ENCODE results near the gene IRF4.

Gene IRF4

GRCh38 chr6:431504-431903 is 40.0 kb downstream of the IRF4 start:
- Histone ChIP-seq H3K9me3 (no peaks in the 10 kb centered on the region), H3K4me3 (no peak overlapping the region), H3K27ac (no peak overlapping the region), H3K36me3 (no peaks in the 10 kb centered on the region), H3K4me1 (no peaks in the 10 kb centered on the region), H3K27me3 (peaks cover 0 to 7% of the 10 kb centered on the region in 2 donors)
- no peak for TF ChIP-seq CTCF (IDR thresholded peaks at IDR 0.05)
- intact Hi-C loops (cut with DNase I; ENCODE audit: low total_unique reads): no loop called here
- DNase-seq: no peak

DNA sequence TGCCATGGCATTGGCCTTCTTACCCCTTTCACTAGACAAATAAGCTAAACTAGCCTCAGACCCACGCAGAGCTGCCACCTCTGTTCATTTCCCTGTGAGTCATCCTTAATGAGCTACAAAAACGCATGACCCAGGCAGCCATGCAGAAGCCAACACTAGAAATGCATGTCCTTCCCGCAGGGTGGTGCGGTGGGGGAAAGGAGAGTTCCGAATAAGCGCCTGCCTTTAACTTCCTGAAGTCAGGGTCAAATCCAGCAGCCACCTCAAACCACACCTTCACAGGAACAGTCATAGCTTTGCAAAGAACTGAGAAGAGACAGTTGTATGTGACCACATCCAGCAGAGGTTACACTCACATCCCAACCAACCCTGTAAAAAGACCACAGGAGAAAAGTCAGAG is 40.4 kb downstream of the IRF4 start:
- intact Hi-C loops (cut with DNase I; ENCODE audit: low total_unique reads): no loop called here
- Histone ChIP-seq H3K4me1 (no peaks in the 10 kb centered on the region), H3K27me3 (peaks cover 0 to 7% of the 10 kb centered on the region in 2 donors), H3K36me3 (no peaks in the 10 kb centered on the region), H3K27ac (no peak overlapping the region), H3K4me3 (no peak overlapping the region), H3K9me3 (no peaks in the 10 kb centered on the region)
- TF ChIP-seq CTCF (IDR thresholded peaks at IDR 0.05): no peak
- DNase-seq: no peak

DNA sequence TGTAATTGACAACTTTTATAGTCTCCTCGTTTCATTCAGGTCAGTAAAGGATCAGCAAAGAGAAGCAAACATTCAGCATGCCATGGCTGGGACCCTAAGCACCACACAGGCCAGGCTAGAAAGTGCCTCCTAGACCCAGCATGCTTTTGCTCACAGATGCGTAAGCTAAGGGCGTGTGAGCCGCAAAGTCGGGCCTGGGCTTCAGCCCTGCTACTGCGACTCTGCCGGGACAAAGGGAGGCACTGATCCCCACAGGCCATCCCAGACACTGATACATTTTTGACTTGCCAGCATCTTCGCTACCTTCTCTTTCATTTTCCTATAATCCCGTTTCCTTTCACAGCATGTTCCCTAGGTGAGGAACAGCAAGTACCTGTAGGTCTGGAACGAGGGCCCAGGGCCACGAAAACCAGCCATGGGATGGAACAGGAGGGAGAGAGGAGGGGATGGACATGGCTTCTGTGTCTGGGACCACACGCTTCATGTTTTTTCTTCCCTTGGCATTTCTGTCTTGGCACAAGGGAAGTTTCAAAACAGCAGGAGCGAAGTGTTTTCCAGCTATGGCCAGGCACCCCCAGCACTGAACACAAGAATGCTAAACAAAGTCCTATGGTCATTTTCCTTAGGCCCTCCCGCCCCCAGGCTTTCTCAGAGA is 42.6 kb downstream of the IRF4 start:
- H3K27ac ChIP-seq: no peak overlapping the region
- DNase-seq: peak in 1 of 2 donors; percentile 37
- no peaks in the 10 kb centered on the region for H3K27me3 ChIP-seq
- no peaks in the 10 kb centered on the region for H3K4me1 ChIP-seq
- H3K4me3 ChIP-seq: no peak overlapping the region
- H3K9me3 ChIP-seq: no peaks in the 10 kb centered on the region
- intact Hi-C loops (cut with DNase I; ENCODE audit: low total_unique reads): no loop called here
- no peaks in the 10 kb centered on the region for H3K36me3 ChIP-seq
- TF ChIP-seq CTCF (IDR thresholded peaks at IDR 0.05): no peak

DNA sequence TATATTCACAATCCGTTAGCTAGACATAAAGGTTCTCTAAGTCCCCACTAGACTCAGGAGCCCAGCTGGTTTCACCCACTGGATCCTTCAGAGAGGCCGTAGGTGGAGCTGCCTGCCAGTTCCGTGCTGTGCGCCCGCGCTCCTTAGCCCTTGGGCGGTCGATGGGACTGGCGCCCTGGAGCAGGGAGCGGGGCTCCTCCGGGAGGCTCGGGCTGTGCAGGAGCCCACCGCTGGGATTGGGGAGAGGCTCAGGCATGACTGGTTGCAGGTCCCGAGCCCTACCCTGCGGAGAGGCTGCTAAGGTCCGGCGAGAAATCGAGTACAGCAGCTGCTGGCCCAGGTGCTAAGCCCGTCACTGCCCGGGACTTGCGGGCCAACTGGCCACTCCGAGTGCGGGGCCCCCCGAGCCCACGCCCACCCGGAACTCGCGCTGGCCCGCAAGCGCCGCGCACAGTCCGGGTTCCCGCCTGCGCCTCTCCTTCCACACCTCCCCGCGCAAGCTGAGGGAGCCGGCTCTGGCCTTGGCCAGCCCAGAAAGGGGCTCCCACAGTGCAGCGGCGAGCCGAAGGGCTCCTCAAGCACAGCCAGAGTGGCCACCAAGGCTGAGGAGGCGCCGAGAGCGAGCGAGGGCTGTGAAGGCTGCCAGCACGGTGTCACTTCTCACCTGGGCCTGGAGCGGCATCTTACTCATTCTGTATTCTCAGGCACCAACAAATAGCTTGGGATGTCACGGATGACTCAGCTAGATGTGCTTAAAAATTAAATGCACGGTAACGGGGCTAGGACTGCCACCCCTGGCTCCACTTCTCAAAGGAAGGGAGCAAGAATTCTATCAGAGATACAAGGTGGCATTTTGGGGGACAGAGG is 44.1 kb downstream of the IRF4 start:
- TF ChIP-seq CTCF (IDR thresholded peaks at IDR 0.05): no peak
- Histone ChIP-seq H3K9me3 (no peaks in the 10 kb centered on the region), H3K4me1 (no peaks in the 10 kb centered on the region), H3K27ac (no peak overlapping the region), H3K27me3 (no peaks in the 10 kb centered on the region), H3K4me3 (no peak overlapping the region), H3K36me3 (no peaks in the 10 kb centered on the region)
- intact Hi-C loops (cut with DNase I; ENCODE audit: low total_unique reads): no loop called here
- DNase-seq: peak in 1 of 2 donors; percentile 24

DNA sequence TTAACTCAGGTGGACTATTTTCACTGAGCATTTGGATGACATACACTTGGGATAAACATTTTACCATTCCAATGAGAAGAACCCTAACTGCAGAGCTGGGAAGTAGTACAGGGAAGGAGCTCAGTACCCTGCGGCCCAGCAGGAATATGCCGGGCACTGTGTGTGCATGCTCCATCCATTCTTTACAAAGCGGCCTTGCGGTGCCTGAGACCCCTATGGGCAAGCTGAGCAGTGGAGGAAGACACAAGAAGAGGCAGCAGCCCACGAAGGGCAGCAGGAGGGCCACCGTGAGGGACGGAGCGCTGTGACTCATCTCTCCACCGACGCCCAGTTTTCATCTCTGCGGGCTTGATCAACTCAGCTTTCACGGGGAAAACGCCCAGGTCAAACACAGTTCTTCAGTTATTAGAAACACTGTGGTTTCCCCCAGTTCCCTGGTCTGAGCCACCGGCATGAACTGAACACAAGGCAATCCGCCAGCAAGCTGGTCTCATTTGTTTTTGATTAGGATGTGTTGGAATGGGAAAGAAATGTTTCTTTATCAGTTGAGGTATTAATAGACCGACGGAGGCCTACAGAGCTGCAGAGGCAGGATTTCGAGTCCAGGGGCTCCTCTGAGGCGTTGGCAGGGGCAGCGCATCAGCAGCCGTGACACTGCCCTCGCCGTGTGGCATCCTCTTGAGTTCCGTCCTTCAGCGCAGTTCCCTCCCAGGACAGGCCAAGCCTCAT is 44.9 kb downstream of the IRF4 start:
- Histone ChIP-seq H3K36me3 (no peaks in the 10 kb centered on the region), H3K4me1 (no peaks in the 10 kb centered on the region), H3K4me3 (no peak overlapping the region), H3K27me3 (no peaks in the 10 kb centered on the region), H3K27ac (no peak overlapping the region), H3K9me3 (no peaks in the 10 kb centered on the region)
- peak in 1 of 2 donors; percentile 41 for DNase-seq
- intact Hi-C loops (cut with DNase I; ENCODE audit: low total_unique reads): no loop called here
- TF ChIP-seq CTCF (IDR thresholded peaks at IDR 0.05): no peak
